Chondrocyte (in vitro differentiated cells): ENCODE results near the gene FAM227B. TPM values are rescaled to one million over a fixed set of nuclear protein-coding genes. Genes with fewer than 3 reads are reported as not detected.

Experiments used
- DNase-seq: peaks from one replicate; pipeline ENCODE4 v3.0.0; 2021; ENCODE audit warnings: mixed read lengths, low spot score
- H3K27ac Mint-ChIP-seq: one replicate; pipeline ENCODE4 v1.8.0; 2021; ENCODE audit warnings: mild to moderate bottlenecking, moderate library complexity, mixed read lengths; ENCODE audit not compliant: unreplicated experiment
- H3K27me3 Mint-ChIP-seq: 2 replicates; pipeline ENCODE4 v1.8.0; 2021; ENCODE audit warnings: low read depth, mixed read lengths
- H3K36me3 Mint-ChIP-seq: 2 replicates; pipeline ENCODE4 v1.8.0; 2021; ENCODE audit warnings: low read depth, mixed read lengths
- H3K4me1 Mint-ChIP-seq: 2 replicates; pipeline ENCODE4 v1.8.0; 2021; ENCODE audit warnings: low read depth, mild to moderate bottlenecking, mixed read lengths
- H3K4me3 Mint-ChIP-seq: one replicate; pipeline ENCODE4 v1.8.0; 2021; ENCODE audit warnings: mild to moderate bottlenecking, moderate library complexity, mixed read lengths; ENCODE audit not compliant: unreplicated experiment
- H3K9me3 Mint-ChIP-seq: 2 replicates; pipeline ENCODE4 v1.8.0; 2021; ENCODE audit warnings: low read depth, mixed read lengths
- CTCF ChIP-seq: fragments of 200-600 bp; sonication (generic); IDR thresholded peaks from 2 replicates; pipeline ENCODE4 v1.5.0; 2021; ENCODE audit warnings: antibody characterized with exemption, mild to moderate bottlenecking, moderate library complexity
- total RNA-seq: library from RNA; stranded (reverse); gene quantifications from 3 replicates; pipeline ENCODE4 v1.2.1, GENCODE V29; 2021

FAM227B gene
- total RNA-seq, 1 donor from 2014 or later = 2.2 TPM

GRCh38 chr15:49458145-49458544, 162.5 kb downstream of the FAM227B start:
- Mint-ChIP-seq H3K27me3 (peaks cover 10% of the 10 kb centered on the region), H3K9me3 (no peaks in the 10 kb centered on the region), H3K36me3 (peaks cover 2% of the 10 kb centered on the region), H3K4me3 (no peak overlapping the region), H3K27ac (no peak overlapping the region), H3K4me1 (peaks cover 28% of the 10 kb centered on the region)
- no peak for TF ChIP-seq CTCF
- no peak for DNase-seq

GRCh38 chr15:49456166-49456565, 164.5 kb downstream of the FAM227B start:
- H3K27me3 Mint-ChIP-seq = peaks cover 10% of the 10 kb centered on the region
- no peak overlapping the region for H3K27ac Mint-ChIP-seq
- H3K4me1 Mint-ChIP-seq = peaks cover 22% of the 10 kb centered on the region
- no peak overlapping the region for H3K4me3 Mint-ChIP-seq
- H3K36me3 Mint-ChIP-seq = peaks cover 2% of the 10 kb centered on the region
- DNase-seq = no peak
- H3K9me3 Mint-ChIP-seq = no peaks in the 10 kb centered on the region
- no peak for TF ChIP-seq CTCF

- no peaks in the 10 kb centered on the region for H3K9me3 Mint-ChIP-seq
- no peak overlapping the region for H3K4me3 Mint-ChIP-seq
- H3K36me3 Mint-ChIP-seq = peaks cover 2% of the 10 kb centered on the region
- no peaks in the 10 kb centered on the region for H3K4me1 Mint-ChIP-seq
- DNase-seq = no peak
- TF ChIP-seq CTCF = no peak
- H3K27ac Mint-ChIP-seq = no peak overlapping the region
- H3K27me3 Mint-ChIP-seq = peaks cover 13% of the 10 kb centered on the region
Measured at GRCh38 chr15:49452595-49452994, 168.0 kb downstream of the FAM227B start.

- H3K27ac Mint-ChIP-seq = no peak overlapping the region
- peaks cover 2% of the 10 kb centered on the region for H3K9me3 Mint-ChIP-seq
- peaks cover 30% of the 10 kb centered on the region for H3K4me1 Mint-ChIP-seq
- no peaks in the 10 kb centered on the region for H3K36me3 Mint-ChIP-seq
- no peak for DNase-seq
- no peak overlapping the region for H3K4me3 Mint-ChIP-seq
- no peaks in the 10 kb centered on the region for H3K27me3 Mint-ChIP-seq
- no peak for TF ChIP-seq CTCF
Measured at GRCh38 chr15:49441816-49442215, 178.8 kb downstream of the FAM227B start.

GRCh38 chr15:49441356-49441755, 179.3 kb downstream of the FAM227B start:
- Mint-ChIP-seq H3K9me3 (peaks cover 2% of the 10 kb centered on the region), H3K27me3 (no peaks in the 10 kb centered on the region), H3K36me3 (no peaks in the 10 kb centered on the region), H3K4me3 (no peak overlapping the region), H3K4me1 (peaks cover 35% of the 10 kb centered on the region), H3K27ac (no peak overlapping the region)
- no peak for TF ChIP-seq CTCF
- no peak for DNase-seq
